GM21619 (cell line): ENCODE data around the gene EVI5L.
"Not testable (repeated sequence)": the region's sequence is repeated elsewhere in the genome, so short reads cannot be mapped to it uniquely, and the experiment has no call there.

Experiments
- ATAC-seq: cut with Tn5 transposase; IDR thresholded peaks from one replicate; pipeline ENCODE4 v1.9.1; 2021; ENCODE audit not compliant: unreplicated experiment

Gene EVI5L

DNA sequence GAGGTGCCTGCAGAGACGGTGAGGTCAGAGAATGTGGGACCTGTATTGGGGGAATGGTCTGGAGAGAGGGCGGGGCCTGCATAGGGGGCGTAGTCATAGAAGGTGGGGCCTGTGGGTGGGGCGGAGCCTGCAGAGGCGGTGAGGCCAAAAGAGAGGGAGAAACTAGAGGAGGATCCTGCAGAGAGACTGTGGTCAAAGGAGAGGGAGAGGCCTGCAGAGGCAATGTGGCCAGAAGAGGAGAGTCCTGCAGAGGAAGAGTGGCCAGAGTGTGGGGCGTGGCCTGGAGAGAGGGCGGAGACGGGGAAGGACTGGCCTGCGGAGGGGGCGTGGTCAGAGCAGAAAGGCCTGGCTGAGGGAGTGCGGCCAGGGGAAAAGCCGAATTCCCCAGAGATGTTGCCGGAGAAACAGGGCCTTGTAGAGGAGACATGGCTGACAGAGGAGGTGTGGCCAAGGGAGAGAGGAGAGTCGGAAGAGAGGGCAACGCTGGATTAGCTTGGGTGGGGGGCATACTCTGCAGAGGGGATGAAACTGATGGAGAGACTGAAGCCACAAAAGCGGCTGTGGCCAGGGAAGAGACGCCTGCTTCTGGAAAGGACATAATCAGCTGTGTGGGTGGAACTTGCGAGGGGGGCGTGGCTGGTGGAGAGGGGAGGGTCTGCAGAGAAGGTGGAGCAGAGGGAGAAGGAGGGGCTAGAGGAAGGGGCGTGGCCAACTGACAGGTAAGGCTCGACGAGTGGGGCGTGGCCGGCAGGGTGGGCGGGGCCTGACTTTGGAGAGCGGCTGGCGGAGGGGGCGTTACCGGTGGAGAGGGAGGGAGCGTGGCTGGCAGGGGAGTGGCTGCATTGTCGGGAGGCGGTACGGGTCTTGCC is 41.7 kb downstream of the EVI5L start:
- ATAC-seq = no peak

GRCh38 chr19:7872306-7873204 is 42.5 kb downstream of the EVI5L start:
- ATAC-seq = no peak

DNA sequence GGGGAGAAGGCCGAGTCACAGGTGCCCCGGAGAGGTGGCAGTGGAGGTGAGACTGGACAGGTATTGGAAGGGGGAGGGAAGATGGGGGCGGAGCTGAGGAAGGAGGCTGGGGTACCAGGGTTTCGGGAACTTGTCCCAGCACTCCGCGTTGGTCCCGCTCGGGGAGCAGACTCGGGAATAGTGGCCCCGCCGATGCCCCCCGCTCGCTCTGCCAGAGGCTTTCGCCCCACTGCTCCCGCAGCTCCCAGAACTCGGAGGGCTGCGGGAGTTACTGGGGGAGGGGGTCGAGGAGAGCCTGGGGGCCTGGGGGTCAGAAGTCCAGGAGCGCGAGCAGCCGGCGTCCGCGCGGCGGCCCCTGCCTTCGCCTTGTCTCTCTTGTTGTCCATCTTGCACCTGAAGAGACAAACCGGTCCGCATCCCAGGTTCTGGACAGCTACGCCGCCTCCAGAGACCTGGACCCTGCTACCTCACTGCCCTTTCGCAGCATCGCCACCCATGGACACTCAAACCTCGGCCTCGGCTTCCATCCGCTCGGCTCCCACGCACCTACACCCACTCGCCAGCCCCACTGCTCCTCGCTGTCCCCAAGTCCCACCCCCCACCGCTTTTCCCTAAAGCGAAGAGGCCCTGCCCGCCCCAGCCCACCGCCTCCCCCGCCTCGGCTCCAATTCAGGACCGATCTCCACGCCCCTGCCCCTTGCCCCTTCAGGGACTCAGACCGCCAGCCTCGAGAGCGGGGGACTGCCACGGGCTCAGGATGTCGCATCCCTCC is 43.5 kb downstream of the EVI5L start:
- ATAC-seq = no peak

DNA sequence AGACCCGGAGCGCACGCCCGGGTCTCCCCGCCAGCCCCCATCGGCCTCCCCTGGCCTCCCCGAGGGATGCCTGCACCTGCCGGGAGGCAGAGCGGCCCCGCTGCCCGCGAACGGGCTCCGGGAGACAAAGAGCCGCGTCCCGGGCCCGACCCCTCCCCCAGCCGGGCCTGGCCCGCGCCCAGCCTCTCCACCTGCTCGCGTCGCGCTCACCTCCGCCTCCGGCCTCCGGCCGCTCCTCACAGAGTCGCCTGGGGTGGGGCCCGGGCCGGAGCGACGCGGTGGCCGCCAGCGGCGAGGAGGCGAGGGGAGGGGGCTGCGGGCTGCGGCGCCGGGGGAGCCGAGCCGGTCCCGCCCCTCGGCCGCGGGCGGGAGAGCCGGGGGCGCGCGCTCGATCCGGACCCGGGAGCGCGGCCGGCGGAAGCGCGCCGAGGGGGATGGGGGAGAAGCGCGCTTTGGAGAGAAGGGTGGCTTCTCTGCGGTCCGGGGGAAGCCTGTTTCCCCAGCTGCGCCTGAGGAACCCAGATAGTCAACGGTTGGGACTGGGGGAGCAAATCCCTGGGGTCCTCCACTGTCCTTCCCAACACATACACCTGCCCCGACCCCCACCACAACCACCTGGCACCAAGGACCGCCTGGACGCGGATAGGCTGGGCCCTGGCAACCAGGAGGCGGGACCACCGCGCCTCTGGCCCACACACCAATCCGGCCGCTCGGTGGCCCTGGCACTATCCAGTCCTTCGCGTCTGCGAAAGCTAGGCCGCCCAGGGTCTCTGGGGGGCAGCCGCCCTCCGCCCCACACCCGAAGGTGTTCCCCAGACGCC is 44.3 kb downstream of the EVI5L start, which contains the start of gene PRR36:
Gene PRR36, minus strand, starts transcription at position 315 of the 821 bp plus-strand sequence. CDS start 701 bp downstream, outside the sequence.
- ATAC-seq = no peak

DNA sequence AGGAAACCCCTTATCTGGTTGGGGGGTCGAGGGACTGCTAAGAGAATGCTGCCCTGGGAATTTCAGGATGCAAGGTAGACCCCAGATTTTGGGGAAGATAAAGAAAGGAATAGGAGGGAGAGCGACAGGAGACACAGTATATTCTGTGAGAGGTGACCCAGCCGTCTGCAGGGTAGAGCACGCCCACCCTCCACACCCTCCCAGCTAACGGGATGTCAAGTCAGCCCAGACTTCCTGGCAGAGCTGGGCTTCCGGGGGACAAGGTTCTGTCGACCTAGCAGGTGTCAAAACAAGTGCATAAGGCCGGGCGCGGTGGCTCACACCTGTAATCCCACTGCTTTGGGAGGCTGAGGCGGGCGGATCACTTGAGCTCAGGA is 44.9 kb downstream of the EVI5L start:
- no peak for ATAC-seq

DNA sequence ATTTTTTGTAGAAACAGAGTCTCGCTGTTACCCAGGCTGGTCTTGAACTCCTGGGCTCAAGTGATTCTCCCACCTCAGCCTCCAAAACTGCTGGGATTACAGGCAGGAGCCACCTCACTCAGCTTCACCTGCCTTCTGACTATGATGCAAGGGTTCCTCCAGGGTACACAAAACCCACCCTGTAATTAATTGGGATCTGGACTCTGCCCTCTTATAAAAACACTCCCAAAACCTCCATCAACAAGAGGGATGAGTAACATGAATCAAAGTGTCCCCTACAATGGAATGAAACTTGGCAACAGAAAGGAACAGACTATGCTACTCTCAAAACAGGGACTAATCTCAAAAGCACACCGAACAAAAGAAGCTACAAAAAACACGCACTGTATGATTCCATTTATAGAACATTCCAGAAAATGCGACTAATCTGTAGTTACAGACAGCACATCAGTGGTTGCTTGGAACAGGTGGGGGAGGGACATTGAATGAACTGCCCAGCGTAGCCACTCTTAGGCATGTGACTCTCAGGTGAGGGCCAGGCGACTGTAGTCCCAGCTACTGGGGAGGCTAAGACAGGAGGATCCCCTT is 47.3 kb downstream of the EVI5L start:
- ATAC-seq = no peak

- no peak for ATAC-seq
Measured at GRCh38 chr19:7879111-7879807, 49.2 kb downstream of the EVI5L start.

- no peak for ATAC-seq
Measured at GRCh38 chr19:7879836-7880235, 49.8 kb downstream of the EVI5L start.

- ATAC-seq = no peak
Measured at GRCh38 chr19:7881910-7882309, 51.9 kb downstream of the EVI5L start.

DNA sequence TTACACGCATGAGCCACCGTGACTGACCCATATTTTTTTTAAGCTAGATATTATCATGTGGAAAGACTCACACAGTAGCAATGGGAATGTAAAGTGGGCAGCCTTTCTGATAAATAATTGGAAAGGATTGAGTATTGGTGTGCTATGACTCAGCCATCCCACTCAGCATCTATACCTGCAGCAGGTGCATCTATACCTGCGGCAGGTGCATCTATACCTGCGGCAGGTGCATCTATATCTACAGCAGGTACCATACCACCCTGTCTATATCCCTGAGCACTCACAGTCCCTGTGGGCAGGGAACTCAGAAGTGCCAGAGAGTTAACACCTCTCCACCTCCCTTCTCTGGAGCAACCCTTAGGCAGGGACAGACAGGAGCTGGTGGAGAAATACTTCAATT is 53.1 kb downstream of the EVI5L start:
- no peak for ATAC-seq

- no peak for ATAC-seq
Measured at GRCh38 chr19:7883796-7884570, 54.0 kb downstream of the EVI5L start.

DNA sequence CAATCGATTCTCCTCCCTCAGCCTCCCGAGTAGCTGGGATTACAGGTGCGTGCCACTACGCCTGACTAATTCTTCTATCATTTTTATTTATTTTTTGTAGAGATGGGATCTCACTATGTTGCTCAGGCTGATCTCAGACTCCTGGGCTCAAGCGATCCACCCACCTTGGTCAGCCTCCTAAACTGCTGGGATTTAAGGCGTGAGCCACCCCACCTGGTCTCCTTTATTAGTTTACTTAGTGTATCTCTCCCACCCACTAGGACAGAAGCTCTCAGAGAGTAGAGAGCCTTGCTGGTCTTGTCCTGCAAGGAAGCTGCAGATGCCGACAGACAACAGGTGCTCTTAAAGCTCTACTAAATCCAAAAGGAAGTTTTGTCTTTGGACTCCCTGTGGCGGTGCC is 55.8 kb downstream of the EVI5L start:
- ATAC-seq = no peak

DNA sequence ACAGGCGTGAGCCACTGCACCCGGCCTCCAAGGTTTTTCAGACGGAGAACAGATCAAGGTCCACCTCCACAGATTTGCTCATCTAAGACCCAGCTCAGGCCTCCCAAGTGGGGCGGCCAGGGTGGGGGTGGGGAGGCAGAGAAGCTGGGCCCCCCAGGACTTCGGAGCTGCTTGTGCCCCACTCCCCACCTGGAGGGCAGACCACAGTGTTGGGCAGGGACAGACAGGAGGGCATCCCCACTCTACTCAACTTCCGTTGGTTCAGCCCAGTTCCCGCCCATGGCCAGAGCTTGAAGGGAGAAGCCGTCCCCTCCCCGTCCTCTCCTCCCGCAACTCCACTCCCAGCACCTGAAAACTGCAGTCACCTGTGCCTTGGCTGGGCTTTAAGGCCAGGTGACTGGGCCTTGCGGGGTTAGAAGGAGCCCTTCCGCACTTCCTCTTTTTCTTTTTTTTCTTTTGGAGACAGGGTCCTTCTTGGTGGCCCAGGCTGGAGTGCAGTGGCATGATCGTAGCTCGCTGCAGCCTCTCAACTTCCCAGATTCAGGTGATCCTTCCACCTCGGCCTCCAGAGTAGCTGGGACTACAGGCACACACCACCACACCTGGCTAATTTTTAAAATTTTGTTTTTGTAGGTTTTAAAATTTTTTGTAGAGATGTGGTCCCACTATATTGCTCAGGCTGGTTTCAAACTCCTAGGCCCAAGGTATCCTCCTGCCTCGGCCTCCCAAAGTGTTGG is 57.6 kb downstream of the EVI5L start:
- no peak for ATAC-seq

GRCh38 chr19:7888145-7888825 is 58.3 kb downstream of the EVI5L start, which contains the start of gene LRRC8E:
Gene LRRC8E (plus strand): TSS chr19:7888510. CDS start chr19:7895604, 7,094 bp downstream.
- no peak for ATAC-seq

DNA sequence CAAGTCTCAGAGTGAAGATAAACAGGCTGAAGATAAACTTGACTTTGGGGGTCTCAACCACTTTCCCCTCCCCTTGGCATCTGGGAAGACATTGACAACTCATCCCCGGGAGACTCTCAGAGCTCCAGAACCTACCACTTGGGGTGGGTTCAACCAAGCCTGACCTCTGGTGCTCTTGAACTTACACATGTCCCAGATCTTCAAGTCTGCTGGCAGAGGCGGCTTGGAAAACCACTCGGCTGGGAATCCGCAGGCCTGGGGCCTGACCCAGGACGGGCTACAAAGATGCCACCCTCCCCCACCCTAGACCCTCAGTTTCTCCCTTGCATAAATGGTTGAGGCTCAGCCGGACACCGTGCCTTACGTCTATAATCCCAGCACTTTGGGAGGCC is 58.8 kb downstream of the EVI5L start:
- no peak for ATAC-seq

- ATAC-seq = not testable (repeated sequence)
Measured at GRCh38 chr19:7893362-7894101, 63.5 kb downstream of the EVI5L start.
